IPS DF 19.7 (cell line): ENCODE results near the gene TNS3.

Experiments
- DNase-seq: peaks from one replicate; pipeline ENCODE4 v3.0.0-alpha.2; 2013; ENCODE audit warnings: low read depth, low spot score

TNS3 gene

GRCh38 chr7:47428052-47428767 is 153.7 kb downstream of the TNS3 start:
- no peak for DNase-seq

- DNase-seq: no peak
Observed at GRCh38 chr7:47427051-47427643, 154.8 kb downstream of the TNS3 start.

GRCh38 chr7:47424523-47424922 is 157.4 kb downstream of the TNS3 start:
- DNase-seq: no peak

GRCh38 chr7:47423196-47423595 is 158.7 kb downstream of the TNS3 start:
- no peak for DNase-seq

GRCh38 chr7:47422611-47423010 is 159.3 kb downstream of the TNS3 start:
- DNase-seq: no peak

GRCh38 chr7:47421456-47421855 is 160.5 kb downstream of the TNS3 start:
- no peak for DNase-seq

GRCh38 chr7:47420122-47420780 is 161.7 kb downstream of the TNS3 start:
- no peak for DNase-seq

GRCh38 chr7:47419471-47419870 is 162.4 kb downstream of the TNS3 start:
- no peak for DNase-seq

GRCh38 chr7:47418601-47419309 is 163.2 kb downstream of the TNS3 start:
- DNase-seq: no peak

- no peak for DNase-seq
Observed at GRCh38 chr7:47416492-47417480, 165.1 kb downstream of the TNS3 start.

GRCh38 chr7:47415318-47416212 is 166.3 kb downstream of the TNS3 start:
- no peak for DNase-seq

- DNase-seq: no peak
Observed at GRCh38 chr7:47414342-47415317, 167.3 kb downstream of the TNS3 start.

- no peak for DNase-seq
Observed at GRCh38 chr7:47413526-47414341, 168.2 kb downstream of the TNS3 start.

- DNase-seq: no peak
Observed at GRCh38 chr7:47411901-47412300, 170.0 kb downstream of the TNS3 start.

GRCh38 chr7:47411281-47411869 is 170.5 kb downstream of the TNS3 start:
- no peak for DNase-seq

- DNase-seq: no peak
Observed at GRCh38 chr7:47408675-47409074, 173.2 kb downstream of the TNS3 start.

GRCh38 chr7:47407821-47408674 is 173.9 kb downstream of the TNS3 start:
- DNase-seq: no peak
